ENCODE results near the gene MICAL1. TPM values are rescaled to one million over a fixed set of nuclear protein-coding genes. Genes with fewer than 3 reads are reported as not detected.
A peak's percentile ranks its signal among the peaks of the same experiment; 100 is the strongest.

The MICAL1 gene
- total RNA-seq, 1 experiment from 2014 or later, result 10.8 TPM

- H4K20me1 ChIP-seq (ENCODE audit: insufficient read depth), result peaks cover 12% of the 10 kb centered on the region
- POLR2A ChIA-PET (ENCODE audit: unreplicated experiment), result no interaction called here
- no peak for DNase-seq
- peaks cover 18% of the 10 kb centered on the region; the same call in 1 of the 2 replicates for H3F3A ChIP-seq (ENCODE audit: insufficient read depth, low read depth)
- H3K79me2 ChIP-seq (ENCODE audit: low read depth), result peaks cover 41% of the 10 kb centered on the region
- peaks cover 50% of the 10 kb centered on the region for H3K4me1 ChIP-seq (replicated peaks; ENCODE audit: insufficient read depth)
- H3K36me3 ChIP-seq (ENCODE audit: low read depth), result peaks cover 25% of the 10 kb centered on the region
- peak overlapping the region; percentile 79; the same call in 1 of the 2 replicates for H2AFZ ChIP-seq
- BruUV-seq (replicated peaks), result no TSS peak
- H3K4me2 ChIP-seq, result peak overlapping the region; percentile 82
- TF ChIP-seq, protein P1, sequence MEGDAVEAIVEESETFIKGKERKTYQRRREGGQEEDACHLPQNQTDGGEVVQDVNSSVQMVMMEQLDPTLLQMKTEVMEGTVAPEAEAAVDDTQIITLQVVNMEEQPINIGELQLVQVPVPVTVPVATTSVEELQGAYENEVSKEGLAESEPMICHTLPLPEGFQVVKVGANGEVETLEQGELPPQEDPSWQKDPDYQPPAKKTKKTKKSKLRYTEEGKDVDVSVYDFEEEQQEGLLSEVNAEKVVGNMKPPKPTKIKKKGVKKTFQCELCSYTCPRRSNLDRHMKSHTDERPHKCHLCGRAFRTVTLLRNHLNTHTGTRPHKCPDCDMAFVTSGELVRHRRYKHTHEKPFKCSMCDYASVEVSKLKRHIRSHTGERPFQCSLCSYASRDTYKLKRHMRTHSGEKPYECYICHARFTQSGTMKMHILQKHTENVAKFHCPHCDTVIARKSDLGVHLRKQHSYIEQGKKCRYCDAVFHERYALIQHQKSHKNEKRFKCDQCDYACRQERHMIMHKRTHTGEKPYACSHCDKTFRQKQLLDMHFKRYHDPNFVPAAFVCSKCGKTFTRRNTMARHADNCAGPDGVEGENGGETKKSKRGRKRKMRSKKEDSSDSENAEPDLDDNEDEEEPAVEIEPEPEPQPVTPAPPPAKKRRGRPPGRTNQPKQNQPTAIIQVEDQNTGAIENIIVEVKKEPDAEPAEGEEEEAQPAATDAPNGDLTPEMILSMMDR (conservative IDR thresholded peaks at IDR 0.05), result no peak
- TF ChIP-seq EZH2 (IDR thresholded peaks at IDR 0.05; ENCODE audit: low read depth), result no peak
- no peak overlapping the region for H3K27ac ChIP-seq
- H3K9me2 ChIP-seq (ENCODE audit: insufficient read depth), result no peaks in the 10 kb centered on the region
- CTCF ChIA-PET, result interaction anchor here (0.6 kb wide), 1 partner anchor 11 kb away, joined by 3 read pairs; no protein-coding TSS in a partner anchor
- H3K9me3 ChIP-seq (ENCODE audit: insufficient read depth, low read depth), result no peaks in the 10 kb centered on the region
- no peaks in the 10 kb centered on the region for H3K27me3 ChIP-seq (ENCODE audit: insufficient read depth, low read depth)
- peak overlapping the region; percentile 53; the same call in 1 of the 2 replicates for H3K4me3 ChIP-seq
- intact Hi-C loops (cut with micrococcal nuclease; ENCODE audit: unreplicated experiment), result loop anchor here (2.0 to 10.0 kb wide), 3 partner anchors 43 to 389 kb away; partner anchors contain the start of genes CD164, CEP57L1, PPIL6 and SESN1
Measured at GRCh38 chr6:109483735-109484057, 28.1 kb upstream of the MICAL1 start.

GRCh38 chr6:109482905-109483734 lies 27.5 kb upstream of the MICAL1 start, which contains the start of gene ZBTB24:
Gene ZBTB24 (minus strand): TSS chr6:109483219. CDS start chr6:109482026, 1,193 bp downstream.
- H3K4me1 ChIP-seq (replicated peaks; ENCODE audit: insufficient read depth), result peaks cover 53% of the 10 kb centered on the region
- peak; percentile 79 to 90 for DNase-seq
- H3K4me2 ChIP-seq, result peak within 1 kb of the TSS; percentile 82
- peaks cover 47% of the 10 kb centered on the region for H3K79me2 ChIP-seq (ENCODE audit: low read depth)
- POLR2A ChIA-PET (ENCODE audit: unreplicated experiment), result interaction anchor here (0.7 kb wide), 1 partner anchor 100 kb away, joined by 4 read pairs; no protein-coding TSS in a partner anchor
- H3K4me3 ChIP-seq, result peak within 1 kb of the TSS; percentile 75
- no peaks in the 10 kb centered on the region for H3K27me3 ChIP-seq (ENCODE audit: insufficient read depth, low read depth)
- H3K36me3 ChIP-seq (ENCODE audit: low read depth), result peaks cover 25% of the 10 kb centered on the region
- BruUV-seq (replicated peaks), result no TSS peak
- no peak for TF ChIP-seq EZH2 (IDR thresholded peaks at IDR 0.05; ENCODE audit: low read depth)
- TF ChIP-seq, protein P1 (conservative IDR thresholded peaks at IDR 0.05), result no peak
- H3F3A ChIP-seq (ENCODE audit: insufficient read depth, low read depth), result peaks cover 18% of the 10 kb centered on the region; the same call in 1 of the 2 replicates
- H3K9me3 ChIP-seq (ENCODE audit: insufficient read depth, low read depth), result no peaks in the 10 kb centered on the region
- peak within 1 kb of the TSS; percentile 10; the same call in 1 of the 2 replicates for H3K27ac ChIP-seq
- CTCF ChIA-PET, result interaction anchor here (0.6 kb wide), 1 partner anchor 12 kb away, joined by 3 read pairs; no protein-coding TSS in a partner anchor
- H2AFZ ChIP-seq, result peak within 1 kb of the TSS; percentile 88
- intact Hi-C loops (cut with micrococcal nuclease; ENCODE audit: unreplicated experiment), result loop anchor here (2.0 to 10.0 kb wide), 3 partner anchors 42 to 388 kb away; partner anchors contain the start of genes CD164, CEP57L1, PPIL6 and SESN1
- peaks cover 18% of the 10 kb centered on the region for H4K20me1 ChIP-seq (ENCODE audit: insufficient read depth)
- no peaks in the 10 kb centered on the region for H3K9me2 ChIP-seq (ENCODE audit: insufficient read depth)

DNA sequence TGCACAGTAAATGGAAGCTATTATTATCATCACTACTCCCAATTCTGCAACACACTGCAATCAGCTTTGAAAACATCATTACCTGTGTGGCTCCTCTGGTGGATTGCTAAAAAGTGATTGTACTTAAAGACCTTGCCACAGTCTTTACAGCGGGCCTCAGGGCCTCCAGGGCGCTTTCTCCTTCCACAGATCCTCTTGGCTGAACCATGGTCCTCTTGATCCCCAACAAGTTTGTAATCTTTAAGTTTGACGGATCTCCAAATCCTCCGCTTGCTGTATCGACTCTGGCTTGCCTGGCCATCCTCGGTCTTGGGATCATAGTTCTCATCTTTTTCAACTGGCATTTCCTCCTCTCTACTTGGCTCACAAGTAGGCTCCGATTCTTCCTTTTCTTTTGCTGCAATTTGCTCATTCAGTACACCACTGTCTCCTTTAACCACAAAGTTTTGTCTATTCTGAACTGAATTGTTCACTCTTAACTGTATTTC lies 25.5 kb upstream of the MICAL1 start:
- TSS peak; percentile 27 for BruUV-seq (replicated peaks)
- peaks cover 68% of the 10 kb centered on the region for H3K79me2 ChIP-seq (ENCODE audit: low read depth)
- H3K4me3 ChIP-seq, result peak overlapping the region; percentile 21; the same call in 1 of the 2 replicates
- H3F3A ChIP-seq (ENCODE audit: insufficient read depth, low read depth), result peaks cover 12% of the 10 kb centered on the region; the same call in 1 of the 2 replicates
- peak overlapping the region; percentile 76 for H3K4me2 ChIP-seq
- TF ChIP-seq, protein P1 (conservative IDR thresholded peaks at IDR 0.05), result no peak
- TF ChIP-seq EZH2 (IDR thresholded peaks at IDR 0.05; ENCODE audit: low read depth), result no peak
- H3K9me3 ChIP-seq (ENCODE audit: insufficient read depth, low read depth), result no peaks in the 10 kb centered on the region
- H3K27me3 ChIP-seq (ENCODE audit: insufficient read depth, low read depth), result no peaks in the 10 kb centered on the region
- no peaks in the 10 kb centered on the region for H3K9me2 ChIP-seq (ENCODE audit: insufficient read depth)
- intact Hi-C loops (cut with micrococcal nuclease; ENCODE audit: unreplicated experiment), result loop anchor here (10.0 kb wide), 1 partner anchor 386 kb away; the partner anchor contains the start of genes CEP57L1 and SESN1
- peaks cover 23% of the 10 kb centered on the region for H4K20me1 ChIP-seq (ENCODE audit: insufficient read depth)
- CTCF ChIA-PET, result interaction anchor here (0.6 kb wide), 1 partner anchor 119 kb away, joined by 3 read pairs; no protein-coding TSS in a partner anchor
- peaks cover 46% of the 10 kb centered on the region for H3K4me1 ChIP-seq (replicated peaks; ENCODE audit: insufficient read depth)
- POLR2A ChIA-PET (ENCODE audit: unreplicated experiment), result no interaction called here
- H3K36me3 ChIP-seq (ENCODE audit: low read depth), result peaks cover 30% of the 10 kb centered on the region
- DNase-seq, result no peak
- H3K27ac ChIP-seq, result no peak overlapping the region
- no peak overlapping the region for H2AFZ ChIP-seq

Measured in PC-9 (cell line).